HFF-Myc (cell line): Measurements from ENCODE around the gene CDR2.

Source experiments
- DNase-seq: peaks from one replicate; pipeline ENCODE4 v3.0.0-alpha.2; 2011; ENCODE audit warnings: low read depth; ENCODE audit errors: extremely low read depth
- H3K4me3 ChIP-seq: replicated peaks from 2 replicates; pipeline ENCODE4 v1.5.1; 2011; ENCODE audit warnings: low read depth, mild to moderate bottlenecking, control low read depth, low read length
- TF ChIP-seq, protein P1 (sequence below): IDR thresholded peaks from 2 replicates; pipeline ENCODE4 v1.5.1; 2012; ENCODE audit warnings: mild to moderate bottlenecking, low read depth, low read length, control low read depth; ENCODE audit errors: missing control alignments

CDR2 gene

DNA sequence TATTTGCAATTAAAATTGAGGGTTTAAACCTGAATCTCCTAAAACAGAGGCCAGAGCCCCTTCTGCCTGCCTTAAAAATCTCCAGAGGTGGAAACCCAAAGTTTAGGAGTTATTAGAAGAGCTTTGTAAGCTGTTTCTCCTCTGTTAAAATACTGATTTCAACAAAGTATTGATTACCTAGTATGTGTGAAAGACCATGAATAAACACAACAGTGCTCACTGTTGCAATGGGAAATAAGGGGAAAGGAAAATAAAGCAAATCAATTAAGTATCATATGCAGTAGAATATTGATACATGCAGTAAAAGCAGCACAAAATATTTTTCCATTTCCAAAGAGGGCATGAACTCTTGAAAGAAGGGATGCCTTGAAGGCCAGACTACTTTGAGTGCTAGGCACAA lies 14.7 kb downstream of the CDR2 start:
- H3K4me3 ChIP-seq = no peak overlapping the region
- DNase-seq = no peak
- TF ChIP-seq, protein P1, sequence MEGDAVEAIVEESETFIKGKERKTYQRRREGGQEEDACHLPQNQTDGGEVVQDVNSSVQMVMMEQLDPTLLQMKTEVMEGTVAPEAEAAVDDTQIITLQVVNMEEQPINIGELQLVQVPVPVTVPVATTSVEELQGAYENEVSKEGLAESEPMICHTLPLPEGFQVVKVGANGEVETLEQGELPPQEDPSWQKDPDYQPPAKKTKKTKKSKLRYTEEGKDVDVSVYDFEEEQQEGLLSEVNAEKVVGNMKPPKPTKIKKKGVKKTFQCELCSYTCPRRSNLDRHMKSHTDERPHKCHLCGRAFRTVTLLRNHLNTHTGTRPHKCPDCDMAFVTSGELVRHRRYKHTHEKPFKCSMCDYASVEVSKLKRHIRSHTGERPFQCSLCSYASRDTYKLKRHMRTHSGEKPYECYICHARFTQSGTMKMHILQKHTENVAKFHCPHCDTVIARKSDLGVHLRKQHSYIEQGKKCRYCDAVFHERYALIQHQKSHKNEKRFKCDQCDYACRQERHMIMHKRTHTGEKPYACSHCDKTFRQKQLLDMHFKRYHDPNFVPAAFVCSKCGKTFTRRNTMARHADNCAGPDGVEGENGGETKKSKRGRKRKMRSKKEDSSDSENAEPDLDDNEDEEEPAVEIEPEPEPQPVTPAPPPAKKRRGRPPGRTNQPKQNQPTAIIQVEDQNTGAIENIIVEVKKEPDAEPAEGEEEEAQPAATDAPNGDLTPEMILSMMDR = no peak

DNA sequence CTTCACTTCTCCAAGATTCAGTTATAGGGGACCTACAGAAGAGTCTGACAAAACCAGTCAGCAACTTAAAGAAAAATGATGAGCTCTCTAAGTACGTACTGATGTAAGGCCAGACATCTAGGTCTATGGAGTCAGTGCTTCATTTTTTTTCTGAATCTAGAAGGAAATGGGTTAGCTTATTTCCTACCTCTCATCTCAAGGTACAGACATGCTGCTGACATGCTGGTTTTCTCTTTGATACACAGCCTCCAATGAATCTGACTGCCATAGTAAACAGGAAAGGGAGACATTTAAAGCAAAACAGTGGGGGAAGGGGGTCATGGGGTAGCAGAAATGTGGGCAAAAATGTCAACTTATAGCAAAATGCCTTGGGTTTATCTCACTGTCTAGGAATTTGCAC lies 16.4 kb downstream of the CDR2 start:
- no peak for DNase-seq
- no peak overlapping the region for H3K4me3 ChIP-seq
- TF ChIP-seq, protein P1 = no peak

DNA sequence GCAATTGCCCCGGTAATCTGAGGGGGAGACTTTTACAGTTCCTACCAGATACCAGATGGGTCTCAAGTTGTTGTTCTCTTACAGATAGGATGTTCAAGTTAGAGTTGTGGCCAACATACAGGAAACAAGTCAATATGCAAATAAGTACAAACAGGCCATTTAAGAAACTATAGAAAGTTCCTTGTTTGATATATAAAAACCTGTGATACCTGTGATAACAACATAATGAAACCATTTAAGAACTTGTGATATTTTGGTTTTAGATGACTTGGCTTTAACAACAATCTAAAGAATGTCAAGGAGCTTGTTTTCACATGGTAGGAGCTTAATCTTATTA lies 16.8 kb downstream of the CDR2 start:
- H3K4me3 ChIP-seq = no peak overlapping the region
- TF ChIP-seq, protein P1 = no peak
- DNase-seq = no peak

DNA sequence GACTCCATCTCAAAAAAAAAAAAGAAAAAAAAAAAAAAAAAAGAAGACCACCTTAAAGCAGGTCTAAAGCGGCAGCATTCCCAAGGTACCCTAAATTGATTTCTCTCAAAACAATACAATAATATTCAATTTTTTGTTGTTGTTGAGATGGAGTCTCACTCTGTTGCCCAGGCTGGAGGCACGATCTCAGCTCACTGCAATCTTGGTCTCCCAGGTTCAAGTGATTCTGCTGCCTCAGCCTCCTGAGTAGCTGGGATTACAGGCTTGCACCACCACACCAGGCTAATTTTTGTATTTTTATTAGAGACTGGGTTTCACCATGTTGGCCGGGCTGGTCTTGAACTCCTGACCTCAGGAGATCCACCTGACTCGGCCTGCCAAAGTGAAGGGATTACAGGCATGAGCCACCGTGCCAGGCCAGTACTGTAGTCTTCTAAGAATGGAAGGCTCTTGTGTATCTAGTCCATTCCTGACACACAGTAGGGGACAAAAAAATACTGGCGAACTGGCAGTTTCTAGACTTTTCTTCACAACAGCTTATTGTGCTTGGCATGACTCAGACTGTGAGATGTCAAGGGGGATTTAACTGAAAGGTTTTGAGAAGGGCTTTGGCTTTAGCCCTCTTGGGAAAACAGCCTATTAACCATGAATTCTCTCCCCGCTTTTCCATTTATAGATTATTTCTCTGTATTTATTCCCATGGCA lies 17.3 kb downstream of the CDR2 start:
- TF ChIP-seq, protein P1 = no peak
- H3K4me3 ChIP-seq = no peak overlapping the region
- no peak for DNase-seq

DNA sequence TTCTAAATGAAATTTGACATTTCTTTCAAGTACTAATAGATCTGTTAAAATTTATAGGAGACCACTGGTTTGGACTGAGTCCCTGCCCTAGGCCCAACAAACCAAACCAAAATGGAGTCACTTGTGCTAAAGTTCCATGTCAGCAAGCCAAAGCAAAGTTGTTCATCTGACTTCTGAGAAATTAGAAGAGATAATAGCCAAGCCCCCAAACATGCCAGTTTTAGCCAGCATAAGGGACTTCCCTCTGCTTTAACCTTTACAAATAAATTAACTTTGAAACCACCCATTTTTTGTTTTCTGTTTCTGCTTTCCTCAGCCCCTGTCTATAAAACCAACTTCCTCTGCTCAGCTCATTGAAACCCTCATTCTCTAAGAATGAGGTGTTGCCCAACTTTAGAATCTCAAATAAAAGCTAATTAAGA lies 18.9 kb downstream of the CDR2 start:
- no peak overlapping the region for H3K4me3 ChIP-seq
- TF ChIP-seq, protein P1 = no peak
- DNase-seq = no peak

DNA sequence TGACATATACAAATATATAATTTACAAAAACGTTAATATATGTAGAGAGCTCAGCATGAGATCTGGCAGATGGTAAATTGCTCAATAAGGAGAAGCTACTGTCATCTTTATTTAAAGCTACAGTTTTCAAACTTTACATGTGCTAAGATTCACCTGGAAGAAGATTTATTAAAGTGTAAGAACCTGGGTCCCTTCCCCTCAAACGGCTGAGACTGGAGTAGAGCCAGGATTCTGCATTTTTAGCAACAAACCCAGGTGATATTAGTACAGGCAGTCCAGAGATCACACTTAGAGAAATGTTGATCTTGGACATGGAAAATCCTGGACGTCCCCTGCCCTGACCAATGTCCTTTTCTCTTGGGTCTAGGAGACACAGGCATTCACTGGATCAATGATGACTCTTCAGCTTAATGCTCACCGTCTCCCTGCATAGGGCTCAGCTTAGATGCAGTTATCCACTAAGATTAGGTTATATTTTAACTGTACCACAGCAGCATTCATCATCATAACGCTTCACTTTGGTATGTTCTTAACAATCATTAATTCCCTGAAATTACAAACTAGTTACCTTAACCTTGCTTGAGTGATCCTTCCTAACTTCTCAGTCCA lies 20.4 kb downstream of the CDR2 start:
- TF ChIP-seq, protein P1 = no peak
- no peak for DNase-seq
- H3K4me3 ChIP-seq = no peak overlapping the region
